Small intestine (tissue), 7 donors: ENCODE results near the gene EEF1AKMT4. TPM values are rescaled to one million over a fixed set of nuclear protein-coding genes. Genes with fewer than 3 reads are reported as not detected.
A peak's percentile ranks its signal among the peaks of the same experiment; 100 is the strongest.

Source experiments
- DNase-seq, 2 donors: peaks; one replicate each; pipeline versions ENCODE4 v3.0.0 to v3.0.0-alpha.2; 2013
- FAIRE-seq: peaks from 2 replicates; lab custom pipeline; 2012; peaks lifted over from hg19 to GRCh38; lab: Jason Lieb, UNC
- H3K27ac ChIP-seq, 3 donors: one replicate each; pipeline ENCODE4 v1.5.1; 2013; ENCODE audit warnings: low read length in 2 of 3, mild to moderate bottlenecking in 2 of 3, control low read depth in 1 of 3, inconsistent platforms in 1 of 3, low read depth in 1 of 3, moderate library complexity in 1 of 3
- H3K27me3 ChIP-seq, 3 donors: one replicate each; pipeline ENCODE4 v1.6.1; 2013; ENCODE audit warnings: low read length in 3 of 3, inconsistent platforms in 1 of 3; ENCODE audit not compliant: control insufficient read depth in 3 of 3, insufficient read depth in 3 of 3
- H3K36me3 ChIP-seq, 3 donors: one replicate each; pipeline ENCODE4 v1.6.1; 2013; ENCODE audit warnings: low read length in 3 of 3, inconsistent platforms in 1 of 3, low read depth in 1 of 3, mild to moderate bottlenecking in 1 of 3, moderate library complexity in 1 of 3; ENCODE audit not compliant: control insufficient read depth in 3 of 3, insufficient read depth in 2 of 3
- H3K4me1 ChIP-seq, 3 donors: one replicate each; pipeline ENCODE4 v1.6.1; 2013; ENCODE audit warnings: low read length in 2 of 3, inconsistent platforms in 1 of 3, low read depth in 1 of 3, mild to moderate bottlenecking in 1 of 3, moderate library complexity in 1 of 3; ENCODE audit not compliant: control insufficient read depth in 3 of 3, insufficient read depth in 2 of 3
- H3K4me3 ChIP-seq, 3 donors: one replicate each; pipeline ENCODE4 v1.5.1; 2013; ENCODE audit warnings: low read length in 3 of 3, control low read depth in 1 of 3, inconsistent platforms in 1 of 3, low read depth in 1 of 3, mild to moderate bottlenecking in 1 of 3, moderate library complexity in 1 of 3
- H3K9me3 ChIP-seq, 2 donors: one replicate each; pipeline ENCODE4 v1.6.1; 2013; ENCODE audit warnings: low read depth in 1 of 2, low read length in 1 of 2; ENCODE audit not compliant: control insufficient read depth in 2 of 2, insufficient read depth in 1 of 2
- WGBS, 3 donors: extraction: QIAGEN DNeasy Blood & Tissue Kit; methylation state at CpG; one replicate each; pipeline ENCODE4 v1.1.7; 2013; 5-methylcytosine and 5-hydroxymethylcytosine counted together
- polyA plus RNA-seq, 4 donors: library from polyadenylated mRNA; stranded (reverse) in 3 of 4; unstranded in 1 of 4; fragments of 200-250 nt in 3 of 4; fragments of 120-200 nt in 1 of 4; gene quantifications; one replicate each; pipeline versions ENCODE4 v1.2.1 to v1.2.3, GENCODE V29; 2013
- donor health status: healthy with polysubstance abuse.
- donor health status: control.
- donor health status: control.
- donor health status: Bipolar disorder and iron deficiency.
- donor health status: healthy.

EEF1AKMT4 gene
- polyA plus RNA-seq, 4 donors = 4.9 to 9.7 (median 8.1) TPM

DNA sequence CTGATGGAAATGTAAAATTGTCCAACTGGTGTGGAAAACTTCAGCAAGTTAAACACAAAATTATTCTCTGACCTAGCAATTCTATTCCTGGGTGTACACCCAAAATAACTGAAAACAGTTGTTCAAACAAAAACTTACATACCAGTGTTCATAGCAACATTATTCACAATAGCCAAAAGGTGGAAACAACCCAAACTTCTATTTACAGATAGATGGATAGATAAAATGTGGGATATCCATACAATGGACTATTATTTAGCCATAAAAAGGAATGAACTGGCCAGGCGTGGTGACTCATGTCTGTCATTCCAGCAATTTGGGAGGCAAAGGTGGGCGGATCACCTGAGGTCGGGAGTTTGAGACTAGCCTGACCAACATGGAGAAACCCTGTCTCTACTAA lies 27.0 kb upstream of the EEF1AKMT4 start:
- H3K27me3 ChIP-seq = peaks cover 0 to 13% (median 0%) of the 10 kb centered on the region in 3 donors
- FAIRE-seq (no peak), DNase-seq (no peak)
- 54 to 75% (median 62%) methylated on average over 3 of the region's 3 CpGs for WGBS, 3 donors
- H3K9me3 ChIP-seq = no peaks in the 10 kb centered on the region
- no peaks in the 10 kb centered on the region for H3K36me3 ChIP-seq
- no peak overlapping the region for H3K4me3 ChIP-seq
- no peaks in the 10 kb centered on the region for H3K4me1 ChIP-seq
- H3K27ac ChIP-seq = no peak overlapping the region

DNA sequence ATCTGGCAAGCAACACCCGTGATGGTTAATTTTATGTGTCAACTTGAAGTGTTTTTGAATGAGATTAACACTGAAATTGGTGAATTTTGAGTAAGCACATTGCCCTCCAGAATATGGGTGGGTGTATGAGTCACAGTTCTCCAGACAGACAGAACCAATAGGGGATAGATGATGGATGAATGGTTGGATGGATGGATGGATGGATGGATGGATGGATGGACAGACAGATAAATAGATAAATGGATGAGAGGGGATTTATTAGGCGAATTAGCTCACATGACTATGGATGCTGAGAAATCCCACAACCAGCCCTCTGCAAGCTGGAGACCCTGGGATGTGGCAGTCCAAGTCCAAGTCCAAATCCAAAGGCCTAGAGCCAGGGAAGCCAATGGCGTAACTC lies 25.5 kb upstream of the EEF1AKMT4 start:
- Histone ChIP-seq H3K27ac (no peak overlapping the region), H3K4me1 (no peaks in the 10 kb centered on the region), H3K27me3 (peaks cover 0 to 25% (median 2%) of the 10 kb centered on the region in 3 donors), H3K4me3 (no peak overlapping the region), H3K9me3 (no peaks in the 10 kb centered on the region), H3K36me3 (no peaks in the 10 kb centered on the region)
- no peak for DNase-seq
- WGBS, 3 donors = 78 to 82% (median 82%) methylated on average over 3 of the region's 3 CpGs
- no peak for FAIRE-seq

DNA sequence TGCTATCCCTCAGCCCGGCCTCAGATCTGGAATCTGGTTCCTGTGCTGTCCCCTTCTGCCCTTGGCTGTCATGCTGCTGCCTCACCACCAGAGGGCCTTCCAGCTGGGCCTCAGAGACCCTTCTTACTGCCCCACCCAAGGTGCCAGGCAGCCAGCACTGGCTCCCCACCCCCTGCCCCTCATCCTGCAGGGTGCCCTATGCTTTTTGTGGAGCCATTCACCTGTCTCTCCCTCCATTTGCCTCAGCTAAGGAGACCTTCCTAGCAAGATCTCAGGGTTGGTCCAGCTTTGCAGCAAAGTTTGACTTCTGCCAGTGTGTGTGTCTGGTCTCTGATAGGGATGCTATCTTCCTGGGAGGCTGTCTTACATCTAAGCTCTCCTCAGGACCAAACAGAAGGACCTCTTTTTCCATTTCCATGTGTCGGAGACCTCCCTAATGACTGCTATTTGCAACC lies 22.0 kb upstream of the EEF1AKMT4 start:
- Histone ChIP-seq H3K27ac (no peak overlapping the region), H3K36me3 (no peaks in the 10 kb centered on the region), H3K4me1 (peaks cover 0 to 5% (median 0%) of the 10 kb centered on the region in 3 donors), H3K9me3 (no peaks in the 10 kb centered on the region), H3K4me3 (no peak overlapping the region), H3K27me3 (peaks cover 0 to 53% (median 27%) of the 10 kb centered on the region in 3 donors)
- WGBS, 3 donors = 40 to 50% (median 48%) methylated on average over 2 of the region's 2 CpGs
- DNase-seq (peak; percentile 31 to 48), FAIRE-seq (no peak)

DNA sequence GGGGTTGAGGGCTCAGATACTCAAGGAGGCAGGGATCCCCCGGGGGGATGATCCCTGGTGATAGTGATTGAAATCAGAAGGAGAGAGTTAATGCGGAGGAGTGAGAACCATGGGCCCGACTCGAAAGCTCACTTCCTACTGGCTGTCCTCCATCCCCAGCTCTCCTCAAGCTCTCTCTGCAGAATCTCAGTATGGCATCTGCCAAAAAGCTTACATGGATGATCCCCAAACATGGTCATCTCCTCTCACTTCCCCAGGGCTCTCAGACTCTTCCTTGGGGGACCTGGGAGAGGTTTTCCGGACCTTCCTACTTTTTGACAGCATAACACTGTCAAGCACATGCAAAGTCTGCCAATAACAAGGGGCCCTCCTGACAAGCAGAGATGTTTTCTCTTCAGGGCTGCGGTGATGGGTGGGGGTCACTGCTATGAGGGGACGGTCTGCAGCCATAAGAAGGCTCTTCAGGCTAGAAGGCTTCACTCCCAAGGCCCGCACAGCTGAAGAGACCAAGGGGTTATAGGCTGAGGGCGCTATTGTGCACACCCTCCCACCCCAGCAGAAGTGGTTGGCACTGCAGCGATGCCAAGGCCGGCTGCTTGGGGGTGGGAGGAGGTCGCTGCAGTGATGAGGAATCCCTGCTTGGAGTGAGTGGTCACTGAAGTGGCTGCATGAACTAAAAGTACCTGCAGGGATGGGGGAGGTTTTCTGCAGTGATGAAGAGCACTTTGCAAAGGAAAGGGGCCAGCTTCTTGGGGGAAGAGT lies 20.9 kb upstream of the EEF1AKMT4 start:
- no peak for FAIRE-seq
- H3K4me1 ChIP-seq = peaks cover 0 to 5% (median 0%) of the 10 kb centered on the region in 3 donors
- 33 to 41% (median 39%) methylated on average over 12 of the region's 12 CpGs for WGBS, 3 donors

DNA sequence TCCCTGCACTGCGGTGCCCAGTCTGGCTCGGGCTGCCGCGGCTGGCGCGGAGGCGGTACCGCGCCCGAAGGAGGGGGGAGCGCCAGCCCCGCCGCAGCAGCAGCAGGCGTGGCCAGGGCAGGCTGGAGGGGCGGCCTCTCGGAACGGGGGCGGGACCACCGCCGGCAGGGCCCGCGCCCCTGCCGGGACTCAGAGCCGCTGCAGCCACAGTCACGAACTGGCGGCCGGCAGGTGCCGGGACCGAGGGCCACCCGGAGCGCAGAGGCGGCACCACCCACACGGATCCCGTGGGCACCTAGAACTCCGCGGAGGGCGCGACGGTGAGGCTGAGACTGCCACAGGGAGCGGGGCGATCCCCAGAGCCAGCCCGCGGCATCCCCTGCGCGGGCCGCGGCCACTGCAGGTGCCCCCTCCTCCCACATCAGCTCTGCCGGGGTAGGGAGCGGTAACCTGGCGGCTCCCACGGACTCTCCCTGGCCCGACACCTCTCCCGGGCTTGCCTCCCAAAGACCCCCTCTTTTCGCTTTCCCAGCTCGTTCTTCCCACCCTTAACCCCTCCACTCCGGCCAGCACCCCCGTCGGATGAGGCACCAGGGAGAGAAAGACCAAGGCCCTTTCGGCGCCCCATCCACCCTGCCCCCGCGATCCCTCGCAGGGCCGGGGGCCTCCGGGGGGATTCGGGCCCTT lies 19.9 kb upstream of the EEF1AKMT4 start, which contains the start of gene VWA5B2:
VWA5B2 (plus strand) TSS at position 192 of the 687 bp plus-strand sequence. CDS start 944 bp downstream, outside the sequence.
- DNase-seq = peak; percentile 15 to 70
- no peak for FAIRE-seq
- Histone ChIP-seq H3K4me1 (peaks cover 0 to 5% (median 0%) of the 10 kb centered on the region in 3 donors), H3K9me3 (no peaks in the 10 kb centered on the region), H3K4me3 (peak within 1 kb of the TSS; percentile 4 to 43 (median 40)), H3K36me3 (peaks cover 0 to 2% (median 0%) of the 10 kb centered on the region in 3 donors), H3K27me3 (peaks cover 0 to 61% (median 27%) of the 10 kb centered on the region in 3 donors), H3K27ac (peak within 1 kb of the TSS in 1 of 3 donors; percentile 33)
- WGBS, 3 donors = 0 to 1% (median 1%) methylated on average over 24 to 66 of the region's 66 CpGs

More for the DNA sequence above, 20.9 kb upstream of the EEF1AKMT4 start:
- Histone ChIP-seq H3K36me3 (peaks cover 0 to 2% (median 0%) of the 10 kb centered on the region in 3 donors), H3K4me3 (no peak overlapping the region), H3K9me3 (no peaks in the 10 kb centered on the region), H3K27me3 (peaks cover 0 to 60% (median 27%) of the 10 kb centered on the region in 3 donors), H3K27ac (no peak overlapping the region)
- DNase-seq = no peak

DNA sequence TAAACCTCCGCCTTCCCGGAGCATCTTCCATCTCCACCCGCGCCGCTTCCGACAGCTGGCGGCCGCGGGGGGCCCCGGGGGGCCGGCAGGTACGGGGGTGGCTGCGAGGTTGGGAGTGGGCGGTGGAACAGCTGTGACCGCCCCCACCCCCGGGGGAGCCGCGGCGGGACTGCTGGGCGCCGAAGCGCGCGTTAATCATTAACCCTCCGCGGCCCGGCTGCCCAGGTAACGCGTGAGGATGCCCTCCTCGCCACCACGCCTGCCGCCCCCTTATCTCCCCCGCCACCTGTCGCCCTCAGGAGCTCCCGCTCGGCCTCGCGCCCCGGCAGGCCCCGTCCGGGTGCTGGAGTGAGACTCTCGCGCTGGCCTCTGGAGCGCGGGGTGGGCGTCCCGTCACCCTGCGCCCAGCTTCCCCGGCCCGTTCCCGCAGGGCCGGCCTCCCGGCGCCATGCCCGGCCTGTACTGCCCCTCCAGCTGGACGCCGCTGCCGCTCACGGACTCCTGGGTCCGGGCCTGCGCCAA lies 19.3 kb upstream of the EEF1AKMT4 start:
- Histone ChIP-seq H3K4me3 (peak overlapping the region in 2 of 3 donors; percentile 40 to 43), H3K27me3 (peaks cover 0 to 61% (median 27%) of the 10 kb centered on the region in 3 donors), H3K4me1 (peaks cover 0 to 5% (median 0%) of the 10 kb centered on the region in 3 donors), H3K27ac (peak overlapping the region in 1 of 3 donors; percentile 33), H3K36me3 (peaks cover 0 to 2% (median 0%) of the 10 kb centered on the region in 3 donors), H3K9me3 (no peaks in the 10 kb centered on the region)
- 1% methylated on average over 34 to 61 of the region's 61 CpGs for WGBS, 3 donors
- DNase-seq (peak in 1 of 2 donors; percentile 75), FAIRE-seq (no peak)

DNA sequence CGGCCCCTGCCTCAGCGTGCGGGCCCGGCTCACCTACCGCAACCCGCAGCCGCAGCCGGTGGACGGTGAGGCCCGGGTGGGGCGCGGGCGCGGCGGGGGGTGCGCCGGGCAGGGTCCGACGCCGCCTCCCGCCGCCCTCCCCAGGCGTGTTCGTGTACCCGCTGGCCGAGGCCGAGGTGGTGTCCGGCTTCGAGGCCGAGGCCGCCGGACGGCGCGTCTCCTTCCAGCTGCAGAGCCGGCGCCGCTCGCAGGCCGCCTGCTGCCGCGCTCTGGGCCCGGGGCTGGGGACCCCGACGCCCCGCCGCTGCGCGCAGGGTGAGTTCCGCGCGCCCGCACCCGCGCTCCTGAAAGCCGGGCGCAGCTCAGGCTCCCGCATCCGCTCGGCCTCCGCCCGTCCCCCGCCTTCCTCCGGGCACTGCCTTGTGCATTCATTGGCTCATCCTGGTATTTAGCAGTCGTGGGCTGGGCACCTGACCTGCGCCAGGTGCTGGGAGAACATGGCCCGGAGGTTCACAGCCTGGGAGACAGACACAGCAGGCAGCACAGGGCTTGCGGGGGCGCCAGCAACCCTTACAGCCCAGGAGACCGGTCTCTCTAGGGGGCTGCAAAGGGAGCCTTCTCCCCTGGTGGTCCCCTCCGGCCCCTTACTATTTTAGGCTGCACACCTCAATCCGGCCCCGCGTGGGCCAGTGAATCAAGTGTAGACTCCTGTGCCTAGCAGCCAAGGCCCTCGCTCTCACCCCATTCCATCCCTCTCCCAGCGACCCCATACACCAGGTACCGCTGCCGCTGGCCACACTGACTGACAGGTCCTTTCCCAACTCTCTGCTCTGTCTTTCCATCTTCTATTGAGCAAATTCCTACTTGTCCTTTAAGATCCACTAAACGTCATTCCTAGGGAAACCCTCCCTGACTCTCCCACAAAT lies 18.6 kb upstream of the EEF1AKMT4 start:
- H3K4me1 ChIP-seq = peaks cover 0 to 5% (median 0%) of the 10 kb centered on the region in 3 donors
- no peaks in the 10 kb centered on the region for H3K9me3 ChIP-seq
- no peak overlapping the region for H3K27ac ChIP-seq
- DNase-seq = peak; percentile 34 to 40
- WGBS, 3 donors = 4 to 6% (median 5%) methylated on average over 55 to 79 of the region's 79 CpGs
- no peak for FAIRE-seq
- H3K36me3 ChIP-seq = peaks cover 0 to 2% (median 0%) of the 10 kb centered on the region in 3 donors
- peak overlapping the region in 1 of 3 donors; percentile 40 for H3K4me3 ChIP-seq
- peaks cover 0 to 64% (median 27%) of the 10 kb centered on the region in 3 donors for H3K27me3 ChIP-seq
